HG03457 (cell line): ENCODE results near the gene RNF145.
"Not testable (repeated sequence)": the region's sequence is repeated elsewhere in the genome, so short reads cannot be mapped to it uniquely, and the experiment has no call there.

Experiments
- ATAC-seq: cut with Tn5 transposase; IDR thresholded peaks from one replicate; pipeline ENCODE4 v1.9.1; 2021; ENCODE audit warnings: moderate number of reproducible peaks; ENCODE audit not compliant: unreplicated experiment

RNF145 gene, protein sequence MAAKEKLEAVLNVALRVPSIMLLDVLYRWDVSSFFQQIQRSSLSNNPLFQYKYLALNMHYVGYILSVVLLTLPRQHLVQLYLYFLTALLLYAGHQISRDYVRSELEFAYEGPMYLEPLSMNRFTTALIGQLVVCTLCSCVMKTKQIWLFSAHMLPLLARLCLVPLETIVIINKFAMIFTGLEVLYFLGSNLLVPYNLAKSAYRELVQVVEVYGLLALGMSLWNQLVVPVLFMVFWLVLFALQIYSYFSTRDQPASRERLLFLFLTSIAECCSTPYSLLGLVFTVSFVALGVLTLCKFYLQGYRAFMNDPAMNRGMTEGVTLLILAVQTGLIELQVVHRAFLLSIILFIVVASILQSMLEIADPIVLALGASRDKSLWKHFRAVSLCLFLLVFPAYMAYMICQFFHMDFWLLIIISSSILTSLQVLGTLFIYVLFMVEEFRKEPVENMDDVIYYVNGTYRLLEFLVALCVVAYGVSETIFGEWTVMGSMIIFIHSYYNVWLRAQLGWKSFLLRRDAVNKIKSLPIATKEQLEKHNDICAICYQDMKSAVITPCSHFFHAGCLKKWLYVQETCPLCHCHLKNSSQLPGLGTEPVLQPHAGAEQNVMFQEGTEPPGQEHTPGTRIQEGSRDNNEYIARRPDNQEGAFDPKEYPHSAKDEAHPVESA

DNA sequence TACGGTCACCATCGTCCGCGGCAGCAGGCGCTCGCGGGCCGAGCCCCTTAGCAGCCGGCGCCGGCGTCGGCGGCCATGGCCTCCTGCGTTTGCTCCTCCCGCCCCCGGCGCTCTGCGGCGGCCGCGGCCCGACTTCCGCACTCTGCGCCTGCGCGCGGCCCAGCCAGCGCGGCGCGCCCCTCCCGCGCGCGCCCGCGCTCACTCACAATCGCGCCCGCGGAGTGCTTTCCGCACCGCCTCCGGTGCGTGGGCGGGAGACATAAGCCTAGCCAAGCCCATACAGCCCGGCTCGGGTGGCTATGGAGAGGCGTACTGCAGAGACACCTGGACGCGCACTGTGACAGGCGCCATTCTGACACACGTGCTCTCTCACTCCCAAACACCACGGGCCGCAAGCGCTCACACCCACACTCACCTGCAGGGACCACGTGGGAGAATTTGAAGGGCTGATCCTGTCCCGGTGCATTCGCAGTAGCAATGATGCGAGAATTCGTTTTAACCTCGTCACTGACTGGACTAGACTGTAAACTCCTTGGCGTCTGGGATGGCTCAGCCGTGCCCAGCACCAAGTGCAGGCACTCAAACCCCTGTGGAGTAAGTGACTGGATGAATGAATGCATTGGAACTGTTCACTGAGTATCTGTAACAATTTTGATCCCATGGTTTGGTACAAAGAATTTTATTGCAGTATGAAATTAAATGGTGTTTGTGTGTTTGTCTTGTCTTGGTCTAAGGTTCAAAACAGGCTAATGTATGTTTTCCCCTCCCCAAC is at the start of gene RNF145:
RNF145 (minus strand) TSS at position 116 of the 772 bp plus-strand sequence. CDS start 5,936 bp downstream, outside the sequence.
- ATAC-seq: peak; percentile 66

DNA sequence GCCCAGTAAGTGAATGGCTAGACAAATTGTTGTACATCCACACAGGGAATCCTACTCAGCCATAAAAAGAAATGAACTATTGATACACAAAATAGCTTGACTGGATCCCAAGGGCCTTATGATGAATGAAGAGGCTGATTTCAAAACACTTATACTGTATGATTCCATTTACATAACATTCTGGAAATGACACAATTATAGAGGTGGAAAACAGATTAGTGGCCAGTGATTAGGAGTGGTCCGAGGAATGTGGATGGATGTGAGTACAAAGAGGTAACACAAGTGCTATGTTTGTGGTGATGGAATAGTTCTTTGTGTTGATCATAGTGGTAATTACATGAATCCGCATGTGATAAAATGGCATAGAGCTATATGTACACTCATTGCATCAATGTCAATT is 49.0 kb upstream of the RNF145 start:
- ATAC-seq: no peak

DNA sequence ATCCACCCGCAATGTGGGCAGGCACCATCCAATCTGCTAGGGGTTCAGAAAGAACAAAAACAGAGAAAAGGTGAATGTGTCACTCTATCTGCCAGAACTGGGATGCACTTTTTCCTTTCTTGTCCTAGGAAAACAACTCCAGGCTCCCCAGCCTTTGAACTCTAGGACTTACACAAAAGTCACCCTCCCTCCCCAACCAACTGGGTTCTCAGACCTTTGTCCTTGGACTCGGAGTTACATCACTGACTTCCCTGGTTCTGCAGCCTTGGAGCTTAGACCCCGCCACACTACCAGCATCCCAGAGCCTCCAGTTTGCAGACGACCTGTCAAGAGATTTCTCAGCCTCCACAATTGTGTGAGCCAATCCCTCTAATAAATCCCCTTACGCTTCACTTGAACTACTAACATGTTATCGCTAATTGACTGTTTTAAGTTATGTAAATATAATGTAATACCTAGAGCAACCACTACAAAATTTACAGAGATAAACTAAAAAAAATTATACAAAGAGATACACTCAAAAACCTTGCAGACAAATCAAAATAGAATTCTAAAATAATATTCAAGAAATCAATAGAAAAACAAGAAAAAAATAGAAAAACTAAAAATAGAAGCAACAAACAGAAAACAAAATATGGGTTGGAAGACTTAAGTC is 48.4 kb upstream of the RNF145 start:
- ATAC-seq: no peak

DNA sequence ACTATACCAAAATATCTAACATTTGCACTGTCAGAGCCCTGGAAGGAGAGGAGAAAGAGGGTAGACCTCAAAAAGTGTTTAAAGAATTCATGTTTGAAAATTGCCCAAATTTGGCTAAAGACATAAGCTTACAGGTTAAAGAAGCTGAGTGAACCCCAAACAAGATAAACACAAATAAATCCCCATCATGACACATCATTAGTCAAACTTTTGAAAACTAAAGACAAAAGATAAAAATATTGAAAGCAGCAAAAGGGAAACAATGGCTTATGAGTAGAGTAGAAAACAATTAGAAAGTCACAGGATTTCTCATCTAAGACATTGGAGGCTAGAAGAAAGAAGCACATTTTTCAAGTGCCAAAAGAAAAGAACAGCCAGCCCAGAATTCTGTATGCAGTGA is 47.7 kb upstream of the RNF145 start:
- ATAC-seq: no peak

DNA sequence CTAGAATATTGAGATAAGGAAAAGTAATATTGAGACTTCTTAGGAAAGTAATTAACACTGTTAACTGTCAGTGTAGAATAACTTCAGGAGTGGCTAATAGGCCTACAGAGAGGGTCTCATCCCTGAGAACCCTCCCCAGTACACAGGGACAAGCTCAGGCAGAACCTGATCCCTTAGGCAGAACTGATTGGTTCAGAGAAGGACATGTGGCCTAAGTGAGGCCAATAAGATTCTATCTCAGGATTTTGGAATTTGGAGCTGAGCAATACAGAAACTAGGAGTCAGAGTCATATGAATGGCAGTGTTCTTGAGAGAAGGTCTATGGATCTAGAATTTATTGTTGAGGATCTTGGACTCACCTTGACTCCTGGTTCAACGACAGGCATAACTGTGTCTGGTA is 42.8 kb upstream of the RNF145 start:
- no peak for ATAC-seq

DNA sequence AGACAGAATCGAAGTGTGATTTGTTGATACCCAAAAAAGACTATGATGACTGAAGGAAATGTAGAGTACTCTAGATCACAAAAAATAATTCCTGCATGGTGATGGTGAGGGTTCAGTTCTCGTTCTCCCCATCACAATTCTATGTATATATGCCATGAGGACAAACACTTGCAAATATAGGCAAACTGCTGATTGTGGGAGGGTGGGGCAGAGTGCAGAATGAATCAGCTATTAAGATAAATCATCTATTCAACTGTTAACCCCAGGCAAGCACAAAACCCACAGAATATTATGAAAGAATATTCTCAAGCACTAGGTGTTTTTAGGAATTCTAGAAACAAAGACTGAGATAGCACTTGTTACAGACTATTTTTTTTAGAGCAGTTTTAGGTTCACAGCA is 39.8 kb upstream of the RNF145 start:
- ATAC-seq: no peak

DNA sequence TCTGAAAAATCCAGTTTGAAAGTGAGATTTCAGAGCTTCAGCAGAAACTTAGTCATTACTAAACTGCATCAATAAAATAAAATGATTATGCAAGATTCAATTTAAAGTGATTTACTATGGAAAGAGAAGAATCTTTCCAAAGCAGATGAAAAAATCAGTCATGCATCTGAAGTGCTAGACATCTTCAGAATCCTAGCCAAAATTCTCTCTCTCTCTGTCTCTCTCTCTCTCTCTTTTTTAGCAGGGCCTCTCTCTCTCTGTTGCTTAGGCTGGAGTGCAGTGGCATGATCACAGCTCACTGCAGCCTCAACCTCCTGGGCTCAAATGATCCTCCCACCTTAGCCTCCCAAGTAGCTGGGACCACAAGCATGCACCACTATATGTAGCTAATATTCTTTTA is 35.5 kb upstream of the RNF145 start:
- ATAC-seq: no peak

DNA sequence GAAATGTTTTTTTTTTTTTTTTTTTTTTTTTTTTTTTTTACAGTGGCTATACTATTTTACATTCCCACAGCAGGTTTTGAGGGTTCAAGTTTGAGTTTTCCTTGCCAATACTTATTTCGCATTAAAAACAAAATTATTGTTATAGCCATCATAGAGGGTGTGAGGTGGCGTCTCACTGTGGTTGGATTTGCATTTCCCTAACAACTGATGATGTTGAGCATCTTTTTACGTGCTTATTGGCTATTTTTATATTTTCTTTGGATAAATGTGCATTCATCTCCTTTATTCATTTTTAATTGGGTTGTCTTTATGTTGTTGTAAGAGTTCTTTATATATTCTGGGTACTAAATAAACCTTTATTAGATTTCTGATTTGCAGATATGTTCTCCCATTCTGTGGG is 34.8 kb upstream of the RNF145 start:
- no peak for ATAC-seq

DNA sequence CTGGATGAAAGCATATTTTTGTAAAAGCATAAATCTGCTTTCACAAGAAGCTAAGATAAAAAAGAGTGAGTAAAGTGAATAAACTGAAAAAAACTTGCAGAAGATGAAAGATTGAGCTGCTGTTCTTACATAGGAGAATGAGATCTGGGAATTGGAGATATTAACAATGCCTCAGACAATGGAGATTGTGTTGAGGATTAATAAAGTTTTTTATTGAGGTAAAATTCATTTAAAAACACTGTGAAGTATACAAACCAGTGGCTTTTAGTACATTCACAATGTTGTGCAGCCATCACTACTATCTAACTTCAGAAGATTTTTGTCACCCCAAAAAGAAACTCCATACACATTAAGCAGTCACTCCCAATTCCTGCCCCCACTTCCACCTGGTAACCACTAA is 34.0 kb upstream of the RNF145 start:
- ATAC-seq: no peak

DNA sequence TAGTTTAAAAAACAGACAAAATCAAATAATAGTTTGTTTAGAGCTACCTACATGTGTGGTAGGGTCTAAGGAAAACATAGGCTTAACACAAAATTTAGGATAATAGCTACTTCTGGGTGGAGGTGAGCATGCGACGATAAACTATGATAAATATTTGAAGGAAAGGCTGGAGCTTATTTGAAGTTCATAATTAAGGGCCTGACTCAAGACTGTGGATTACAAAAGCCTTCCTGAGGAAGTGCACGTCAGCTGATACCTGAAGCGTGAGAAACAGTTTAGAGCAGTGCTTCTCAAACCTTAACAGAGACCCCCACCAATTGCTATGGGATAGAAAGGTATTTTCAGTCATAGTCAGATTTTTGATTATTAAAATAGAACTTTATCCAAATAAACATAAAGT is 33.3 kb upstream of the RNF145 start:
- no peak for ATAC-seq

DNA sequence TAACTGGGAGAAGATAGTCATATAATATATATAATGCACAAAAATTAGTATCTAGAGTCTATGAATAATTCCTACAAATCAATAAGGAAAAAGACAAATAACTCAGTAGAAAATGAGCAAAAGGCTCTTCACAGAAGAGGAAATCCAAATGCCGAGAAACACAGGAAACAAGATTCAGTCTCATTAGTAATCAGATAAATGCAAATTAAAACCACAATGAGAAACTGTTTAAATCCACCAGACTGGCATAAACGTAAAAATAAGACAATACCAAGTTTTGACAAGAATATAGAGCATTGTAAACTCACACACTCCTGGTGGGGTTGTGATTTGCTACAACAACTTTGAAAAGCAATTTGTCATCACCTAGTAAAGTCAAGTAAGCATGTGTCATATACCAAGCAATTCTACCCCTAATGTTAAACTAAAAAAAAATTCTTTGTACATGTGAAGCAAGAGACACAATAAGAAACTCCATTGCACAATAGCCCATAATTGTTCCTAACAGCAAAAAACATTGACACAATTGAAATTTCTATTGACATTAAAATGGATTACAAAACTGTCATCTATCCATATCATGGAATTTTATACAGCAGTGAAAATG is 32.7 kb upstream of the RNF145 start:
- ATAC-seq: no peak

DNA sequence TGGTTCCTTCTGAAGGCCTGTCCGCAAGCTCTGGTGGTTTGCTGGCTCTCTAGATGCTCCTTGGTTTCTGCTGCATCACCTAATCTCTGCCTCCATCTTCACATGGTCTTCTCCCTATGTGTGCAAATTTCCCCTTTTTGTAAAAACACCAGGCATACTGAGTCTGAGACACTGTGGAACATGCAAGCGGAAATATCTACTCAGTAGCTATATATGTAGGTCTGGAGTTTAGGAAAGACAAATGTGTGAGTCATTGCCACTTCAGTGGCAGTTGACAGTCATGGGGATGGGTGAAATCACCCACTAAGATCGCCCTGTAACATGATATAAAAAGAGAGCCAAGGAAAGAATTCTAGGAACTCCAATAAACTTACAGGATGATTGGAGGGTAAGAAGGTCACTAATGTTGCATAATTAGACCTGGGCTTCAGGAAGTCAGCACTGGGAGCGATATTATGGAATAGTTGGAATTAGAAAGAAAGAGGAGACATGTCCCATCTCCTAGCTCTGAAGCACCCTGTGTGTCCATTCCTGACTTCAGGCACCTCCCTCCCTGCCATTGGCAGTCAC is 31.0 kb upstream of the RNF145 start:
- ATAC-seq: no peak

DNA sequence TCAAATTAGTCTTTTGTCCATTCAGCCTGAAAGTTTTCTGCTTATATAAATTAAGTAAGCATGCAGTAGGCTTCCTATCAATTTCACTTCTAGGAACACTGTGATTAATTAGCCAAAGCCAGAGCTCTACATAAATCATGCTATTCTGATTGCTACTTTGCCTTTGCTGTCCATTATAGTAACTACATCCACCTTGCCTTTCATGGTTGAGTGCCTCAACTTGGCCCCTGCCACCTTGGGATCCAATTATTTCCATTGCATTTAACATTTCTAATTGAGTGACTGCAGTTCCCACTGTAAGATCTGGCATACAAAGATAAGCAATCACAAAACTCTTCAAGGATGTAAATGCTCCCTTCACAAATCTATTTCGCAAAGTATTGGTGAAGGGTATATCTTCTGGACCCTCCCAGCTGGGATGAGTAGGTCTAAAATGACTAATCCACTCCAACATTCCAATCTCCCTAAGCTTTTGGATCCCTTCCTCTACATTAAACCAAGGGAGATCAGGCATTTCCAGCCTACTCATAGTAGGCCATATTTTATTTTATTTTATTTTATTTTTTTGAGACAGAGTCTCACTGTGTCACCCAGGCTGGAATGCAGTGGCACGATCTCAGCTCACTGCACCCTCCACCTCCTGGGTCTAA is 26.6 kb upstream of the RNF145 start:
- ATAC-seq: not testable (repeated sequence)

DNA sequence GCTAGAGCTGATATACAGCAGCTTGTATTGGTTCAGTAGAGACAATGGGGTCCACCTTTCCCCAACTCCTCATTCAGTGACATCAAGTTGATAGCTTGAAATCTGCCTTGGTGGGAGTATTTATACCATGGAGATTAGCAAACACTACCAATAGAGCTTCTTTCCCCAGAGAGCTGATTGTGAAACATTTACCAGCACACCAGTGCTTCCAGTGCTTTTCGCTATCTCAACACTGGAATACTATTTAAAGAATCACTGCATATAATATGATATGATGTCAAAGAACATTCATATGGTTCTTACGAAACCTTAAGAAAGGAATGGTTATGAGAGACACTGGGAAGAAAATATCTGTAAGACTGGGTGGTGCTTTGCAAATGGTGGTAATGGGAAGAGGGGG is 21.8 kb upstream of the RNF145 start:
- no peak for ATAC-seq

DNA sequence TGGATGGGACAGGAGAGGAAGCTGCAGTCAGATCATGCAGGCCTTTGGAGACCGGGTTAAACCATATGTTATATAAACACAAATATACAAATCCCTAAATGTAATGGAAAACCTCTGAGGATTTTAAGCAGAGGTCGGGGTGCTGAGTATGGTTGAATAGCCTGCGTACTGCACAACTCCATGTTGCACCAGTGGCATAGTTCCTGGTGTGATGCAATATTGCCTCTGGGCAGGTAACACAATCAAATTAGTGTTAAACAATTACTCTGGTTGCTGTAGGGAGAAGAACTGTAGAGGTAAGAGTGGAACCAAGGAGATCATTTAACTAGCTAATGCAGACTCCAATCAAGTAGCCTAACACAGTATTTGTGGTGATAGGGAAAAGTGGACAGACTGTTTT is 21.3 kb upstream of the RNF145 start:
- ATAC-seq: no peak

DNA sequence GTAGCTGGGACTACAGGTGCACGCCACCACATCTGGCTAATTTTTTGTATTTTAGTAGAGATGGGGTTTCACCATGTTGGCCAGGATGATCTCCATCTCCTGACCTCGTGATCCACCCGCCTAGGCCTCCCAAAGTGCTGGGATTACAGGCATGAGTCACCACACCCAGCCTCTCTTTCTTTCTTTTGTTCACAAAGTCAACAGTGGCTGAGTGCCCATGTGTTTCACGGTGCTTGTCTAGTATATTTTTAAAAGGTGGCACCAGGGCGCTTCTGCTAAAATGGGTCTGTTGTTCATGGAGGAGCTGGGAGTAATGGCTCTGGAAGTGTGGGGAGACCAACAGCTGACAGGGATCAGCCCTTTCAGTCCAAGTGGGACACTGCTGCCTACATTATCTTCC is 18.7 kb upstream of the RNF145 start:
- not testable (repeated sequence) for ATAC-seq

DNA sequence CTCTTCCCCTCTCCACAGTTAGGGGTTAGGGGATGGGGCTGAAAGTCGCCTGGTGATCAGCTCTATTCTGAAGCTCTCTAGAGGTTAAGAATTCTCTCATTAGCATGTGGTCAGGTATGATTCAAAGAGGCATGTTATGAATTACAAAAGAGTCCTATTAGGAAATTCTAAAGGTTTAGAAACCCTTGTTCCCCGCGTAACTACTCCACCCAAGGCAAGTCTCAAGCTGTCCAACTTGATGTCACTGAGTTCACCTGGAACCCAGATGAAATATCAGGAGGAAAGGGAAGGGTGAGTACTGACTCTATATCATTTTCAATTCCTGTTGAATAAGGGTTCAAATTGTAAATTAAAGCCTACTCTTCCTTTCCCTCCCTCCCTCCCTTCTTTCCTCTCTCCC is 18.1 kb upstream of the RNF145 start:
- no peak for ATAC-seq

DNA sequence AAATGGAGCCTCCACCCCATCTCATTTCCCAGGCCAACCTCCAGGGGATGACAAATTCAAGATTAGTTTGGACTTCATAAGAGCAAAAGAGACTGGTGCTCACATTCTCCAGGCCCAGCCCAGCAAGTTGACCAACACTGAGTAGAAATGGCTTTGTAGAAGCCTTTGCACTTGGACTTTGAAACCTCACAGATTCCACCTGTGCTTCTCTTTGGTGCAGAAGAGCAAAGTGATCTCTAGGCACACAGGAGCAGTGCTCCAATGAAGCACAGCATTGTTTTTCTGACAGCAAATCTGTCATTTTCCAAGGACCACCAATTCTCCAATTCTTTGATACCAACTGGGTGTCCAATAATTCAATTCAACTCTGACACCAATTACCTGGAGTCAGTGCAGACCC is 17.1 kb upstream of the RNF145 start:
- no peak for ATAC-seq

DNA sequence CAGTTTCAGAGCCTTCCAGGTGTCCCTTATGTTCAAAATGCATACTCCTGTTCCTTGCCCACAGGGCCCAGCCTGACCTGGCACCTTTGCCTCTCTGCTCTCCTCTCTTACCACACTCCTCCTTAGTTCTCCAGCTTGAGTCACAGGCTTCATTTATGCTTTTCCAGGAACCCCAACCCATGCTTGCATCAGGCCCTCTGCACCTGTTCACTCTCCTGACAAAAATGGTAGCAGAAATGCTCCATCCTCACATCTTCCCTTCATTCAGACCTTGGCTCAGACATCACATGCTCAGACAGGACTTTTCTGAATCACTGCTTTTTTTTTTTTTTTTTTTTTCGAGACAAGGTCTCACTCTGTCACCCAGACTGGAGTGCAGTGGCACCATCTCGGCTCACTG is 15.1 kb upstream of the RNF145 start:
- ATAC-seq: no peak

DNA sequence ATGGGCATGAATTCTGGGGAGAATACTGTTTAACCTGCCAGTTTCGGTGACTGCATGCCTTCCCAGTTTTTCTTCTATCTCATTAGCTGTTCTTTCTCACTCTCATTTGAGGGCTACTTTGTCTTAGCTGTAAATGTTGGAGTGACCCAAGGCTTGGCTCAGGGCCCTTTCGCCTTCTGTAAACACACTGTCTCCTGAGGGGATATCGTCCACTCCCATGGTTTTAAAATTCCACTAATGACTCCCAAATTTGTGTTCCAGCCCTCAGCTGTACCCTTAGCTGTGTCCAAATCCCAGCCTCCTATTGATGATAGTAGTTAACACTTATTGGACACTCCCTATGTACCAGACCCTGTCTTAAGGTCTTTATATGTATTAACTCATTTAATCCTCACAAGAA is 14.1 kb upstream of the RNF145 start:
- no peak for ATAC-seq
